Measurements from ENCODE around the gene MYH14.

DNA sequence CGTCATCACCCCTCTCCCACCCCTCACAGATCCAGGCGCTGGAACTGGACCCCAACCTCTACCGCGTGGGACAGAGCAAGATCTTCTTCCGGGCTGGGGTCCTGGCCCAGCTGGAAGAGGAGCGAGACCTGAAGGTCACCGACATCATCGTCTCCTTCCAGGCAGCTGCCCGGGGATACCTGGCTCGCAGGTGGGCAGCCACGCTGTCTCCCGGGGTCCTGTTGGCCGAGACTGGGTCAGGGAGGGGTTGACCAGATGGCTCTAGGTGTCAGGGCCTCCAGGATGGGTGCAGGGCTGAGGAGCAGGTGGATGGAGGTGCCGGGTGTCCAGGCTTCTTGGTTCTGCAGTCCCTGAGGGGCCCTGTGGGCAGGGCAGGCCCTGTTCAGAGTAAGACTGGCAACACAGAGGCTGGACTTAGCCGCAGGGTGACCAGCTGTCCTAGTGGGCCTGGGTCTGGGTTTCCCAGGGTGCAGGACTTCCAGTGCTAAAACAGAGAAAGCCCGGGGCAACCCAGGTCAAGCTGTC is 58.1 kb downstream of the MYH14 start:
- TF ChIP-seq ZNF274 (IDR thresholded peaks at IDR 0.05; ENCODE audit: low read depth, low read length) (no peak), YY1 (IDR thresholded peaks at IDR 0.05; ENCODE audit: insufficient read depth, insufficient read length) (no peak)

All from NT2/D1 (cell line).